Calu3 (cell line): ENCODE results near the gene TRRAP. TPM values are rescaled to one million over a fixed set of nuclear protein-coding genes. Genes with fewer than 3 reads are reported as not detected.

Experiments
- BruUV-seq: library from RNA; stranded (reverse); fragments of 400-500 nt; replicated peaks from 2 replicates; lab custom pipeline; 2021; lab: Mats Ljungman, UMichigan
- CTCF ChIA-PET: fragments of 300-600 bp; sonication (Branson Sonifier 250); formaldehyde crosslinking; loops from one replicate; lab custom pipeline; 2022; ENCODE audit warnings: antibody characterized with exemption; lab: Charles Lee
- DNase-seq: peaks from one replicate; pipeline ENCODE4 v3.0.0; 2022
- H3K27ac Mint-ChIP-seq: one replicate; pipeline ENCODE4 v1.8.0; 2022; ENCODE audit warnings: mixed read lengths; ENCODE audit not compliant: unreplicated experiment
- H3K27me3 Mint-ChIP-seq: one replicate; pipeline ENCODE4 v1.8.0; 2022; ENCODE audit warnings: mixed read lengths; ENCODE audit not compliant: unreplicated experiment
- H3K36me3 Mint-ChIP-seq: one replicate; pipeline ENCODE4 v1.8.0; 2022; ENCODE audit warnings: mild to moderate bottlenecking, moderate library complexity, mixed read lengths; ENCODE audit not compliant: insufficient read depth, unreplicated experiment
- H3K4me1 Mint-ChIP-seq: one replicate; pipeline ENCODE4 v1.8.0; 2022; ENCODE audit warnings: mild to moderate bottlenecking, low read depth, mixed read lengths; ENCODE audit not compliant: unreplicated experiment
- H3K4me3 Mint-ChIP-seq: one replicate; pipeline ENCODE4 v1.8.0; 2022; ENCODE audit warnings: mild to moderate bottlenecking, low read depth, moderate library complexity, mixed read lengths; ENCODE audit not compliant: unreplicated experiment
- H3K9me3 Mint-ChIP-seq: one replicate; pipeline ENCODE4 v1.8.0; 2022; ENCODE audit warnings: low read depth, mixed read lengths; ENCODE audit not compliant: unreplicated experiment
- CTCF ChIP-seq: fragments of 200-600 bp; IDR thresholded peaks from one replicate; pipeline ENCODE4 v1.8.0; 2022; ENCODE audit warnings: antibody characterized with exemption; ENCODE audit not compliant: unreplicated experiment
- intact Hi-C: fragments of 100-400 bp; cut with micrococcal nuclease; formaldehyde crosslinking; loops from one replicate; pipeline ENCODE4 v1.10.0; 2022; ENCODE audit not compliant: unreplicated experiment
- total RNA-seq: library from RNA; stranded (reverse); gene quantifications from 2 replicates; pipeline ENCODE4 v1.2.3, GENCODE V29; 2022

The TRRAP gene
- total RNA-seq, 1 experiment from 2014 or later = 30.9 TPM

GRCh38 chr7:98943336-98943735, 65.0 kb downstream of the TRRAP start:
- no peak for TF ChIP-seq CTCF
- no peak overlapping the region for H3K4me3 Mint-ChIP-seq
- CTCF ChIA-PET = no interaction called here

GRCh38 chr7:98944386-98944785, 66.1 kb downstream of the TRRAP start:
- intact Hi-C loops = no loop called here
- Mint-ChIP-seq H3K27ac (no peak overlapping the region), H3K27me3 (no peaks in the 10 kb centered on the region), H3K4me3 (no peak overlapping the region), H3K4me1 (no peaks in the 10 kb centered on the region), H3K9me3 (no peaks in the 10 kb centered on the region), H3K36me3 (peaks cover 18% of the 10 kb centered on the region)
- no peak for DNase-seq
- CTCF ChIA-PET = no interaction called here
- no peak for TF ChIP-seq CTCF
- BruUV-seq = no TSS peak

More at GRCh38 chr7:98943336-98943735, 65.0 kb downstream of the TRRAP start:
- Mint-ChIP-seq H3K9me3 (no peaks in the 10 kb centered on the region), H3K4me1 (no peaks in the 10 kb centered on the region), H3K36me3 (peaks cover 15% of the 10 kb centered on the region), H3K27ac (no peak overlapping the region), H3K27me3 (no peaks in the 10 kb centered on the region)
- intact Hi-C loops = no loop called here
- DNase-seq = no peak
- BruUV-seq = no TSS peak

GRCh38 chr7:98945852-98946251, 67.5 kb downstream of the TRRAP start:
- intact Hi-C loops = no loop called here
- H3K36me3 Mint-ChIP-seq = peaks cover 17% of the 10 kb centered on the region
- no peak for TF ChIP-seq CTCF

GRCh38 chr7:98946389-98946788, 68.1 kb downstream of the TRRAP start:
- TF ChIP-seq CTCF = no peak
- H3K27ac Mint-ChIP-seq = no peak overlapping the region
- no peaks in the 10 kb centered on the region for H3K27me3 Mint-ChIP-seq
- no peak for DNase-seq
- peaks cover 17% of the 10 kb centered on the region for H3K36me3 Mint-ChIP-seq
- H3K4me3 Mint-ChIP-seq = no peak overlapping the region
- no peaks in the 10 kb centered on the region for H3K9me3 Mint-ChIP-seq
- BruUV-seq = no TSS peak
- CTCF ChIA-PET = no interaction called here
- intact Hi-C loops = no loop called here
- no peaks in the 10 kb centered on the region for H3K4me1 Mint-ChIP-seq

More at GRCh38 chr7:98945852-98946251, 67.5 kb downstream of the TRRAP start:
- DNase-seq = no peak
- CTCF ChIA-PET = no interaction called here
- H3K27ac Mint-ChIP-seq = no peak overlapping the region
- no peak overlapping the region for H3K4me3 Mint-ChIP-seq
- BruUV-seq = no TSS peak
- no peaks in the 10 kb centered on the region for H3K9me3 Mint-ChIP-seq
- H3K4me1 Mint-ChIP-seq = no peaks in the 10 kb centered on the region
- no peaks in the 10 kb centered on the region for H3K27me3 Mint-ChIP-seq
